ENCODE data around the gene EFCAB12. TPM values are rescaled to one million over a fixed set of nuclear protein-coding genes. Genes with fewer than 3 reads are reported as not detected.

Gene EFCAB12
- polyA plus RNA-seq, 4 donors: 0.55 to 5.6 (median 3.7) TPM

DNA sequence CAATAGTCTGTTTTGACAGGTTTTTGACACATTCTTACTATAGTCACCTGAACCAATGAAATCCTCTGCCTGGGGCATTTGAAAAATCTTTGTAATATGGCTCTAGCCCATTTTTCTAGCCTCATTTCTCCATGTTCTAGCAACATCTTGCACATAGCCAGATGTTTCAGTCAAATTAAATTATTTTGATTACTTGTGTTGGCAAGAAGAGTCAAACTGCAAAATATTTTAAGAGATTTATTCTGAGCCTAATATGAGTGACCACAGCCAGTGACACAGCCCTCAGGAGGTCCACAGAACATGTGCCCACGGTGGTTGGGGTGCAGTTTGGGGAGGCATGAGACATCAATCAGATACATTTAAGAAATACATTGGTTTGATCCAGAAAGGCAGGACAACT, 18.5 kb upstream of the EFCAB12 start:
- no peak for DNase-seq (ENCODE audit: low read depth in 4 of 4, low spot score in 3 of 4)

DNA sequence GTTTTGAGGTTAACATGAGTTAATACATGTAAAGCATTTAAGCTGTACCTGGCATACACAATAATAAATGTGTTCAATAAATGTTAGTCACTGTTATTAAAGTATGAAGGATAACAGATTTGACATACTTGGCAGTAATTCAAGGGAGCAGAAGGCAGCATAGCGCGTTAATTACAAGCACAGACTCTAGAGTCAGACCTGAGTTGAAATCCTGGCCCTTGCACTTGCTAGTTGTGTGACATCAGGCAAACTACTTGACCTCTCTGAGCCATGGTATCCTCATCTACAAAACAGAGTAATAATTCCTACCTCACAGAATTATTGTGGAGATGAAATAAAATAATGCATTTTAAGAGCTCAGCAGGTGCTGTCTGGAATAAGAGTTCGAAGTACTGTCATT, 17.0 kb upstream of the EFCAB12 start:
- no peak for DNase-seq (ENCODE audit: low read depth in 4 of 4, low spot score in 3 of 4)

- DNase-seq (ENCODE audit: low read depth in 4 of 4, low spot score in 3 of 4): no peak
Observed at GRCh38 chr3:129442947-129443346, 14.5 kb upstream of the EFCAB12 start.

DNA sequence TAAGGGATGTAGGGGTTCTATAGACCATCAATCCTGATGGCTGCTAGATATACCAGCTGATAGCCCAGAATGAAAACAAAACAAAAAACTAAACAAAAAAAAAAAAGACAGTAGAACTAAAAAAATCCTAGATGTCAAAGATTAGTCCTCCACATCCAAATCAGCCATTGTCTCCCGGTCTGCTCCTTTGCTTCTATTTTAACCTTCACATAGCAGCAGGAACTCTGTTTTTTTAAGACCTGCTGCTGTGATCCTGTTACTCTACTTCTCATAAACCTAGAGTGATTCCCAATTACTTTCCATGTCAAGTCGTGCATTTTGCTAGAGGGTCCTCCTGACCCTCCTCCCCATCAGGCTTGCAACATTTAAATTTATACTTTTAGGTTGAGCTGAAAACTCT, 14.1 kb upstream of the EFCAB12 start:
- no peak for DNase-seq (ENCODE audit: low read depth in 4 of 4, low spot score in 3 of 4)

DNA sequence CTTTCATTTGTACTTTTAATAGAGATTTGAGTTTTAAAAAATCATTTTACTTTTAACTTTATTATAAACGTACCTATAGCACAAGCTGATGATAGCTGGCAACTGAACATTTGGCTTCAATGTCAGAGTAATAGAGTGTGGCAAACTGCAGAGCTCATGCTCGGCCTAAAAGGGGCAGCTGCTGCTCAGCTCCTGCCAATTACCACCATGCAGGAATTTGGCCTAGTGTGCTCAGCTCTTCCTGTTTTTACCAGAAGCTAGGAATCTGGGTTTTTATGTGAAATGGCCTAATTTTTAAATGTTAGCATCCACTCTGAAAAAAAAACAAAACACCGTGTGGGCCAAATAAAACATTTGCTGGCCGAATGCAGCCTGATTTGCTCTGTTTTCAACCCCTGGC, 13.3 kb upstream of the EFCAB12 start:
- DNase-seq (ENCODE audit: low read depth in 4 of 4, low spot score in 3 of 4): no peak

- no peak for DNase-seq (ENCODE audit: low read depth in 4 of 4, low spot score in 3 of 4)
Observed at GRCh38 chr3:129441215-129441614, 12.8 kb upstream of the EFCAB12 start.

GRCh38 chr3:129440618-129441190, 12.3 kb upstream of the EFCAB12 start:
- no peak for DNase-seq (ENCODE audit: low read depth in 4 of 4, low spot score in 3 of 4)

GRCh38 chr3:129439817-129440617, 11.6 kb upstream of the EFCAB12 start, which contains the start of the genes IFT122 and MBD4:
IFT122 (plus strand) TSS chr3:129440224; CDS start chr3:129440331, 107 bp downstream.
MBD4 (minus strand) TSS chr3:129439948; CDS start chr3:129439833, 115 bp downstream.
- DNase-seq (ENCODE audit: low read depth in 4 of 4, low spot score in 3 of 4): peak; percentile 91 to 93 (median 92)

- no peak for DNase-seq (ENCODE audit: low read depth in 4 of 4, low spot score in 3 of 4)
Observed at GRCh38 chr3:129439226-129439816, 10.9 kb upstream of the EFCAB12 start.

DNA sequence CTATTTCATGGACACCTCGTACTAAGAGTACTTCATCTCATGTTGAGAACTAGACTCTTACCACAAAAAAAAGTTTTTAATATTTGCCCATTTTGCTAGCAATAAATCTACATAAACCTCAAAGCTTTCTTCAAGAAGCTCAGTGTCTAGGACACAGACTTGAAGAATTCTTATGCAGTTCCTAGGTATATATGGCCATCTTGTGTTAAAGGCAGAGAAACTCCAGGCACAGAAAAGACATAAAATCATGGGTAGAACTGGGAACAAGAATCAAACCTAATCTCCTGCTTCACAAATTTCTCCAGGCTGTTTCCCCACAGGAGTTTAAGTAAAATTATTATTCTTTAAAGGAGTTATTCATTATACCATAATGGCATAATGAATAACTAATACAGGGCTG, 6.9 kb upstream of the EFCAB12 start:
- no peak for DNase-seq (ENCODE audit: low read depth in 4 of 4, low spot score in 3 of 4)

- no peak for DNase-seq (ENCODE audit: low read depth in 4 of 4, low spot score in 3 of 4)
Observed at GRCh38 chr3:129434140-129434539, 5.7 kb upstream of the EFCAB12 start.

DNA sequence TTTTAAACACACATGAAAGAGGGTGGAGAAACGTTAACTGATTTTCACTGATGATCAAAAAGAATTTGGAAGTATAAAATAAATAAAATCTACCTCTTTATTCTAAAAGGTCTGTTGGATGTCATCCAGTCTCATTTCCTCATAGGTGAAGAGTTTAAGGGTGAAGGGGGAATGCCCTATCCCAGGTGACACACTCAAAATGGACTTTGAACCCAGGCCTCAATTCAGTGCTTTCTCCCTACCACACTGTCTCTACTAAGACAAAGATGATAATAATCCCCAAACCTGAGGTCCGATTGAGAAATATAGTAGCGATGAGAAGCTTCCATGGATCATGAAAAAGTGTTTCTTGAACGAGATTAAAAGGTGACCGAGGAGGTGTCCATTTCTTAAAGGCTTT, 5.1 kb upstream of the EFCAB12 start:
- no peak for DNase-seq (ENCODE audit: low read depth in 4 of 4, low spot score in 3 of 4)

GRCh38 chr3:129432671-129433070, 4.2 kb upstream of the EFCAB12 start:
- DNase-seq (ENCODE audit: low read depth in 4 of 4, low spot score in 3 of 4): no peak

GRCh38 chr3:129432036-129432435, 3.6 kb upstream of the EFCAB12 start:
- DNase-seq (ENCODE audit: low read depth in 4 of 4, low spot score in 3 of 4): no peak

DNA sequence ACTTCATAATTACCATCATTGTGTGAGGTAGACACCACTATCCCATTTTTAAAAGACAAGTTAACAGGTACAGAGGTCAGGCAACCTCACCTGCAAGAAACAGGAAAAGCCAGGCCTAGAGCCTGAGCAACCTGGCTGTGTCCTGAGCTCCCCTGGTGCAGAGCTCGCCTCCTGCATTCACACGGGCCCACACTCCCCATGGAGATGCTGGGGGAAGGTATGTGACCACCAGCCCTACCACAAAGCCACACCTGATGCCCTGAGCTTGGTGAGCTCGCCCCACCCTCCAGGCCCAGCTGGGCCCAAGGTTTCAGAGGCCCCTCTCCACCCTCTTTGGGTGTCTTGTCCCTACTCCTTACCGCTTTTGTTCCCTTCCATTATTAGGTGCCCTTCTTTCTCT, 1.2 kb upstream of the EFCAB12 start:
- no peak for DNase-seq (ENCODE audit: low read depth in 4 of 4, low spot score in 3 of 4)

GRCh38 chr3:129429080-129429451, 630 bp upstream of the EFCAB12 start:
- no peak for DNase-seq (ENCODE audit: low read depth in 4 of 4, low spot score in 3 of 4)

GRCh38 chr3:129428007-129428375, 445 bp downstream of the EFCAB12 start:
- no peak for DNase-seq (ENCODE audit: low read depth in 4 of 4, low spot score in 3 of 4)

GRCh38 chr3:129425619-129426018, 2.8 kb downstream of the EFCAB12 start:
- DNase-seq (ENCODE audit: low read depth in 4 of 4, low spot score in 3 of 4): no peak

DNA sequence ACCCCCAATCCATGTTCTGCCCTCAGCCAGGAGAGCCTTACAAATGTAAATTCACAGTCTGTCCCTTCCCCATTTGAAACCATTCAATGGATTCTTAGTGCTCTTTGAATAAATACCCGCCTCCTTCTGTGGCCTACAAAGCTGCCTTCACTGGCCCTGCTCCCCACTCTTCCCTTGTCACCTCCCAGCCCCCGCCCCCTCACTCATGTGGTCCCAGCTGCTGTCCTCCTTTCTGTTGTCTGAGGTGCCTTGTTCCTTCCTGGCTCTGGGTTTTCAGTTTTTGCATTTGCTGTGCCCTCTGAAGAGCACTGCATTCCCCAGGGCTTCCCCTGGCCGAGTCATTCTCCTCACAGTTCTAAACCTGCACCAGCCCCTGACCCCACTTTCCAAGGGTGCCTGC, 3.2 kb downstream of the EFCAB12 start:
- no peak for DNase-seq (ENCODE audit: low read depth in 4 of 4, low spot score in 3 of 4)

GRCh38 chr3:129424185-129424841, 4.1 kb downstream of the EFCAB12 start:
- no peak for DNase-seq (ENCODE audit: low read depth in 4 of 4, low spot score in 3 of 4)

DNA sequence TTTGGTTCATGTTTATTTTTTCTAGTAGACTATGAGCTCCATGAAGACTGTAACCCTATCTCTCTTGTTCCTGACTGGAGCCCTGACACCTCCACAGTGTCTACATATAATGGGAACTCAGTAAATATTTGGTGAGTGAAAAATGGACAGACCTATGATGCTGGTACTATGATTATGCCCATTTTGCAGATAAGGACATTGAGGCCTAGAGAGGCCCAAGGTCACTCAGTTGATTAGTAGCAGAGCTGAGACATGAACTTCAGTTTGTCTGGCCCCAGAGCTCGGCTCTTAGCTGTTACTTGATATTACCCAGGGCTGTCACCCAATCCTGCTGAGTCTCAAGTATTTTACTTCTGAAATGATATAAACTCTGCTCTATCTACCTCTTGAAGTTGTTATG, 5.5 kb downstream of the EFCAB12 start:
- DNase-seq (ENCODE audit: low read depth in 4 of 4, low spot score in 3 of 4): no peak

Data from left renal pelvis (tissue), 4 donors.